Activated T-helper 2 cell treated with anti-CD3 and anti-CD28 coated beads, Interferon-gamma antibody, Interleukin-2, Interleukin-4, amounts not matched to agents 10 μg/mL and 5 μg/mL and 100 μg/mL, durations not matched to agents 14 hours and 24 hours and 36 hours (primary cell): ENCODE results near the gene SLC19A1. TPM values are rescaled to one million over a fixed set of nuclear protein-coding genes. Genes with fewer than 3 reads are reported as not detected.

Experiments used
- DNase-seq: peaks from one replicate; pipeline ENCODE4 v3.0.0; 2021; ENCODE audit warnings: low spot score
- H3K27ac Mint-ChIP-seq: one replicate; pipeline ENCODE4 v1.8.0; 2021; ENCODE audit warnings: mixed read lengths
- H3K27me3 Mint-ChIP-seq: one replicate; pipeline ENCODE4 v1.8.0; 2021; ENCODE audit warnings: low read depth, mixed read lengths
- H3K36me3 Mint-ChIP-seq: one replicate; pipeline ENCODE4 v1.8.0; 2021; ENCODE audit warnings: low read depth, mixed read lengths
- H3K4me1 Mint-ChIP-seq: one replicate; pipeline ENCODE4 v1.8.0; 2021; ENCODE audit warnings: low read depth, mixed read lengths
- H3K4me3 Mint-ChIP-seq: one replicate; pipeline ENCODE4 v1.8.0; 2021; ENCODE audit warnings: low read depth, mild to moderate bottlenecking, moderate library complexity, mixed read lengths
- H3K9me3 Mint-ChIP-seq: one replicate; pipeline ENCODE4 v1.8.0; 2021; ENCODE audit warnings: mixed read lengths
- intact Hi-C: fragments of 100-400 bp; cut with micrococcal nuclease; formaldehyde crosslinking; loops from one replicate; pipeline ENCODE4 v1.15.1; 2023
- total RNA-seq: library from RNA; stranded (reverse); gene quantifications from 2 replicates; pipeline ENCODE4 v1.2.3, GENCODE V29; 2022

Gene SLC19A1
- total RNA-seq, 1 donor from 2014 or later = 68.1 TPM

- intact Hi-C loops = no loop called here
- Mint-ChIP-seq H3K36me3 (peaks cover 22% of the 10 kb centered on the region), H3K27ac (no peak overlapping the region), H3K9me3 (no peaks in the 10 kb centered on the region), H3K4me3 (peak overlapping the region; percentile 68), H3K27me3 (no peaks in the 10 kb centered on the region), H3K4me1 (peaks cover 11% of the 10 kb centered on the region)
- no peak for DNase-seq
These were observed 1.6 kb upstream of the SLC19A1 start for GRCh38 chr21:45543710-45544448.

GRCh38 chr21:45543371-45543709, 1.1 kb upstream of the SLC19A1 start:
- Mint-ChIP-seq H3K27me3 (no peaks in the 10 kb centered on the region), H3K4me1 (peaks cover 11% of the 10 kb centered on the region), H3K36me3 (peaks cover 22% of the 10 kb centered on the region), H3K9me3 (no peaks in the 10 kb centered on the region), H3K27ac (peak overlapping the region; percentile 50), H3K4me3 (peak overlapping the region; percentile 68)
- intact Hi-C loops = no loop called here
- DNase-seq = peak; percentile 6

GRCh38 chr21:45542667-45543370, 579 bp upstream of the SLC19A1 start:
- Mint-ChIP-seq H3K4me3 (peak overlapping the region; percentile 54), H3K36me3 (peaks cover 25% of the 10 kb centered on the region), H3K9me3 (no peaks in the 10 kb centered on the region), H3K27me3 (no peaks in the 10 kb centered on the region), H3K4me1 (peaks cover 11% of the 10 kb centered on the region), H3K27ac (no peak overlapping the region)
- DNase-seq = peak; percentile 8
- intact Hi-C loops = no loop called here

GRCh38 chr21:45541221-45542039, 810 bp downstream of the SLC19A1 start:
- Mint-ChIP-seq H3K27me3 (no peaks in the 10 kb centered on the region), H3K9me3 (no peaks in the 10 kb centered on the region), H3K4me1 (peaks cover 11% of the 10 kb centered on the region), H3K4me3 (peak overlapping the region; percentile 79), H3K36me3 (peaks cover 31% of the 10 kb centered on the region), H3K27ac (peak overlapping the region; percentile 55)
- DNase-seq = peak; percentile 71
- intact Hi-C loops = no loop called here

- Mint-ChIP-seq H3K4me3 (peak overlapping the region; percentile 79), H3K9me3 (no peaks in the 10 kb centered on the region), H3K4me1 (peaks cover 11% of the 10 kb centered on the region), H3K27me3 (no peaks in the 10 kb centered on the region), H3K36me3 (peaks cover 37% of the 10 kb centered on the region), H3K27ac (peak overlapping the region; percentile 55)
- DNase-seq = no peak
- intact Hi-C loops = no loop called here
These were observed 1.7 kb downstream of the SLC19A1 start for GRCh38 chr21:45540601-45540970.

GRCh38 chr21:45539796-45540600, 2.2 kb downstream of the SLC19A1 start:
- DNase-seq = no peak

GRCh38 chr21:45539046-45539795, 3.0 kb downstream of the SLC19A1 start:
- Mint-ChIP-seq H3K4me3 (no peak overlapping the region), H3K36me3 (peaks cover 41% of the 10 kb centered on the region), H3K9me3 (no peaks in the 10 kb centered on the region), H3K4me1 (peaks cover 9% of the 10 kb centered on the region), H3K27me3 (no peaks in the 10 kb centered on the region), H3K27ac (no peak overlapping the region)
- intact Hi-C loops = no loop called here
- DNase-seq = no peak

More at GRCh38 chr21:45539796-45540600, 2.2 kb downstream of the SLC19A1 start:
- Mint-ChIP-seq H3K4me1 (peaks cover 9% of the 10 kb centered on the region), H3K4me3 (peak overlapping the region; percentile 79), H3K27ac (peak overlapping the region; percentile 55), H3K36me3 (peaks cover 41% of the 10 kb centered on the region), H3K27me3 (no peaks in the 10 kb centered on the region), H3K9me3 (no peaks in the 10 kb centered on the region)
- intact Hi-C loops = no loop called here

GRCh38 chr21:45538381-45539045, 3.7 kb downstream of the SLC19A1 start:
- no peaks in the 10 kb centered on the region for H3K9me3 Mint-ChIP-seq
- intact Hi-C loops = no loop called here
- H3K4me3 Mint-ChIP-seq = no peak overlapping the region
- no peaks in the 10 kb centered on the region for H3K27me3 Mint-ChIP-seq
- H3K4me1 Mint-ChIP-seq = peaks cover 9% of the 10 kb centered on the region
- no peak for DNase-seq
- H3K27ac Mint-ChIP-seq = no peak overlapping the region
- peaks cover 44% of the 10 kb centered on the region for H3K36me3 Mint-ChIP-seq

- DNase-seq = no peak
- no peaks in the 10 kb centered on the region for H3K27me3 Mint-ChIP-seq
- H3K4me3 Mint-ChIP-seq = no peak overlapping the region
- intact Hi-C loops = no loop called here
- no peak overlapping the region for H3K27ac Mint-ChIP-seq
- peaks cover 12% of the 10 kb centered on the region for H3K4me1 Mint-ChIP-seq
- H3K36me3 Mint-ChIP-seq = peaks cover 44% of the 10 kb centered on the region
- no peaks in the 10 kb centered on the region for H3K9me3 Mint-ChIP-seq
These were observed 4.4 kb downstream of the SLC19A1 start for GRCh38 chr21:45537746-45538291.

GRCh38 chr21:45537111-45537745, 5.0 kb downstream of the SLC19A1 start:
- no peak for DNase-seq
- peaks cover 49% of the 10 kb centered on the region for H3K36me3 Mint-ChIP-seq
- H3K4me1 Mint-ChIP-seq = peaks cover 15% of the 10 kb centered on the region
- H3K27me3 Mint-ChIP-seq = no peaks in the 10 kb centered on the region
- intact Hi-C loops = no loop called here
- no peaks in the 10 kb centered on the region for H3K9me3 Mint-ChIP-seq
- no peak overlapping the region for H3K27ac Mint-ChIP-seq
- no peak overlapping the region for H3K4me3 Mint-ChIP-seq
